NCI-H1092 treated with DMSO at 0.1 percent for 48 hours (cell line): Measurements from ENCODE around the gene SEC31B.

Source experiments
- DNase-seq: peaks from one replicate; lab custom pipeline; 2025; lab: John Stamatoyannopoulos, UW

Gene SEC31B, protein sequence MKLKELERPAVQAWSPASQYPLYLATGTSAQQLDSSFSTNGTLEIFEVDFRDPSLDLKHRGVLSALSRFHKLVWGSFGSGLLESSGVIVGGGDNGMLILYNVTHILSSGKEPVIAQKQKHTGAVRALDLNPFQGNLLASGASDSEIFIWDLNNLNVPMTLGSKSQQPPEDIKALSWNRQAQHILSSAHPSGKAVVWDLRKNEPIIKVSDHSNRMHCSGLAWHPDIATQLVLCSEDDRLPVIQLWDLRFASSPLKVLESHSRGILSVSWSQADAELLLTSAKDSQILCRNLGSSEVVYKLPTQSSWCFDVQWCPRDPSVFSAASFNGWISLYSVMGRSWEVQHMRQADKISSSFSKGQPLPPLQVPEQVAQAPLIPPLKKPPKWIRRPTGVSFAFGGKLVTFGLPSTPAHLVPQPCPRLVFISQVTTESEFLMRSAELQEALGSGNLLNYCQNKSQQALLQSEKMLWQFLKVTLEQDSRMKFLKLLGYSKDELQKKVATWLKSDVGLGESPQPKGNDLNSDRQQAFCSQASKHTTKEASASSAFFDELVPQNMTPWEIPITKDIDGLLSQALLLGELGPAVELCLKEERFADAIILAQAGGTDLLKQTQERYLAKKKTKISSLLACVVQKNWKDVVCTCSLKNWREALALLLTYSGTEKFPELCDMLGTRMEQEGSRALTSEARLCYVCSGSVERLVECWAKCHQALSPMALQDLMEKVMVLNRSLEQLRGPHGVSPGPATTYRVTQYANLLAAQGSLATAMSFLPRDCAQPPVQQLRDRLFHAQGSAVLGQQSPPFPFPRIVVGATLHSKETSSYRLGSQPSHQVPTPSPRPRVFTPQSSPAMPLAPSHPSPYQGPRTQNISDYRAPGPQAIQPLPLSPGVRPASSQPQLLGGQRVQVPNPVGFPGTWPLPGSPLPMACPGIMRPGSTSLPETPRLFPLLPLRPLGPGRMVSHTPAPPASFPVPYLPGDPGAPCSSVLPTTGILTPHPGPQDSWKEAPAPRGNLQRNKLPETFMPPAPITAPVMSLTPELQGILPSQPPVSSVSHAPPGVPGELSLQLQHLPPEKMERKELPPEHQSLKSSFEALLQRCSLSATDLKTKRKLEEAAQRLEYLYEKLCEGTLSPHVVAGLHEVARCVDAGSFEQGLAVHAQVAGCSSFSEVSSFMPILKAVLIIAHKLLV

DNA sequence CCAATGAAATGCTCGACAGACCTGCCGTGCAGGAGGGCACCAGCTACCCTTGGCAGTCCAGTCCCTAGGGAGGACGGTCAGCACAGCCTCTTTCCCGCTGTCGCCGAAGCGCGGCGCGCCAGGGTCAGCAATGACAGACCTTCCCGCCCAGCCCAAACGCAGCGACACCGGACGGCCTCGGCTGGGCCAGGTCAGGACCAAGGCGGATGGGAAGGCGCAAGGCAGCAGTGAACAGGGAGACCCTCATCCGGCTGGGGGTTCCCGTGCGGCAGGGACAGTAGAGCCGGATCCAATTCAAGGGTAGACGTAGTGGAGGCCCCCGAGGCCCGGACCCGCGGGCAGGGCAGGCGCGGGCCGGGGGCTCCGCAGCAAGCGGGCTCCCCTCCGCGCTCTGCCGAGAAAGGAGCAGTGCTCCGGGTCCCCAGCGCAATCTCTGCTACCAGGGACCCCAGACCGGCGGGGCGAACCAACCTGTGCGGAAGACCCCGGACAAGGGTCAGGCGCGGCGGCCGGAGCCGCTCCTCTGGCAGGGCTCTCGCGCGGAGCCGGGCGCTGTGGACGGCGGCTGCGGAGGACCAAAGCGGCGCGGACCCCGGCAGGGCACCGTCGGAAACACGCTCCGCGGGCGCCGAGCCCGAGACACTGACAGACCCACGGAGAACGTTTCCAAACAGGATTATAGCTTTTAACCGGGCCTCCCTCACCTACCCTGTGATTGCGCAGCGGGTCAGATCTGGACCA lies at the start of gene SEC31B:
TSS of gene SEC31B (minus strand) at position 551 of the 741 bp plus-strand sequence. CDS start 2,909 bp downstream, outside the sequence.
- no peak for DNase-seq

DNA sequence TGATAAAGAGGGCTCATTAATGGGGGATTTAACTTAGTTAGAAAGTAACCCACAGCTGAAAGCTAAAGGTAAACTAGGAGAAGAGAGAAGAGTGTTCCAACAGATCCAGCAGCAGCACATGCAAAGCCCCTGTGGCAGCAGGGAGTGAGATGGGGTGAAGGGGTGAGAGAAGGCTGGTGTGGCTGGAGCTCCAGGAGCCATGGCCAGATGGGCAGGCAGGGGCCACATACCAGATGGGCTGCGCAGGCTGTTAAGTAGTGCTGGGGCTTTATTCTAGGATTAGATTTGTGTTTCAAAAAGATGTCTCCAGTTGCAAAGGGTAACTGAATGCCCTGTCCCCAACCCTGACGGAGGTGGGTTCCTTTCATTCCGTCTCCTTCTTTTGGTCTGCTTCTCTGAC lies 49.3 kb upstream of the SEC31B start:
- DNase-seq: no peak

DNA sequence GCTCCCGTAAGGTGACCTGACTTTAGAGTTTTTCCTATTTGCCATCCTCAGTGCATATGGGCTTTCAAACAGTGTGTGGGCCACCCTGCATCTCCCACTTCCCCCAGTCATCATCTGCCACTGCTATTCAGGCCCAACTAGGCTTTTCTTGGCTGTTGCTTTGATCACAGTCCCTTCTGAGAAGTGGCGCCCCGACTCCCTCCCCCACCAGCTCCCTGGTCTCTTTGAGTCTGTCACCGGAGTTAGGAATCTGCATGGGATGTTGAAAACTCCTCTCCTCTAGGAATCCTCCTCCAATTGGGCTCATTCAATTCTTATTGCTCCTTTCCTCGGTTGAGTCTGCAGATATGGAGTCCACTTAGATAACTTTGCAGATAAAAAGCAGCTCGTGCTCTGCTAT lies 48.2 kb upstream of the SEC31B start:
- no peak for DNase-seq

DNA sequence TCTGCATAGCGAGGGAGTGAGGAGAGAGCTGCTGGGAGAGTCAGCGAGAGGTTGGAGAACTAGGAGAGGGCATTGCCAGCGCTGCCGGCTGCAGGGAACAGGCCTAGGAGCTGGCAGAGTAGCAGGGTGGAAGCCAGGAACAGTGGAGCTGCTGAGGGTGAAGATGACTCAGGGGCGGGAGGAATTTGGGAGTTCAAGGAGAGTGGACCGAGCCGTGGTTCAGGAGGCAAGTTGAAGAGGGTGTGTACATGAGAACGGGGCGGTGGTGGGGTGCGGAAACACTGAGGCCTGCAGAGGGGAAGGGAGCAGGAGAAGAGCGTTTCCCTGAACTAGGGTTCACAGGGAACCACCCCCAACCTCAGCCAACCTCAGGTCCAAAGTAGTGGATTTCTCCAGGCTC lies 47.6 kb upstream of the SEC31B start:
- no peak for DNase-seq

DNA sequence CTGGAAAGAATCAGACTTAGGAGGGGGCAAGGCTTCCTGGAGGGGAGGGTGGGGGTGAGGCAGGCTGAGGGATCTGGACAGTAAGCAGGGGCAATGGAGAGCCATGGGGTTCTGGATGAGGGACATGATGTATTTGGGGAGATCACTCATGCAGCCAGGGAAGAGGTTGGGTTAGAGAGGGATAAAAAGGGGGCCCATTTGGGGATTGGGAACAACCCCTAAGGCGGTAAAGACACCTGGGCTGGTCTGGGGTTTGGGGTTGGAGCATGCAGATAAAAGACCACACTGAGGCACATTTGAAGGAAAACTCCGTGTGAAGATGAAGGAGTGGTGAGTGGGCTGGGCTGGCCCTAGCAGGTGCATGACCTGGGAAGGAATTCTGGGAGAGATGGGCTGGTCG lies 46.9 kb upstream of the SEC31B start:
- DNase-seq: no peak

DNA sequence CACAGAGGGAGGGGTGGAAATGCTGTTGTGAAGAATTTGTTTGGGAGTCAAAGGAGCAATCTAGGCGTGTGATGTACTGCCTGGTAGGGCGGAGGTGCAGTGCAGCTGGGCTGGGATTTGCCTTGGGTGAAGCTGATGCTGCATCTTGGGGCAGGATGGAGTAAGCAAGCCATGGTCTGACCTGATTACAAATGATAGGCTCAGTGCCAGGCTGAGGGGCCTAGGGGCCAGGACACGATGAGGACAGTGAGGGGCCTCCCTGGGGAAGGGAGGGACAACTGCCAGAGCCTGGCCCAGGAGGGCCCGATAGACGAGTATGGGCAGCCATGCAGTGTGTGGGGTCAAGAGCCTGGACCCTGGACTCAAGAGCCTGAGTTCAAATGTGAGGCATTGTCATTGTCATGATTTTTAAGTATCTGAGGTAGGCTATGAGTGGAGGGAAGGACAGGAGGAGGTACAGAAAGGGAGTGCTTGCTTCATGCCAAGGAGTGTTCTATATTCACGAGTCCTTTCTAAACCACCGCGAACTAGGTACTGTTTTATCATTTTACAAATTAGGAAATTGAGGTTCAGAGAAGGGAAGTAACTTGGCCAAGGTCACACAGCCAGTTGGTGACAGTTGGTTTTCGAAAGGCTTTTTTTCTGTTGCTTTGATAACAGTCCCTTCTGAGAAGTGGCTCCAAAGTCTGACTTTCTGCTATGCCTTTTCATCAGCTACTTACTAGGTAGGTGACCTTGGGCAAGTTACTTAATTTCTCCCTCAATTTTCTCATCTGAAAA lies 45.7 kb upstream of the SEC31B start:
- no peak for DNase-seq

DNA sequence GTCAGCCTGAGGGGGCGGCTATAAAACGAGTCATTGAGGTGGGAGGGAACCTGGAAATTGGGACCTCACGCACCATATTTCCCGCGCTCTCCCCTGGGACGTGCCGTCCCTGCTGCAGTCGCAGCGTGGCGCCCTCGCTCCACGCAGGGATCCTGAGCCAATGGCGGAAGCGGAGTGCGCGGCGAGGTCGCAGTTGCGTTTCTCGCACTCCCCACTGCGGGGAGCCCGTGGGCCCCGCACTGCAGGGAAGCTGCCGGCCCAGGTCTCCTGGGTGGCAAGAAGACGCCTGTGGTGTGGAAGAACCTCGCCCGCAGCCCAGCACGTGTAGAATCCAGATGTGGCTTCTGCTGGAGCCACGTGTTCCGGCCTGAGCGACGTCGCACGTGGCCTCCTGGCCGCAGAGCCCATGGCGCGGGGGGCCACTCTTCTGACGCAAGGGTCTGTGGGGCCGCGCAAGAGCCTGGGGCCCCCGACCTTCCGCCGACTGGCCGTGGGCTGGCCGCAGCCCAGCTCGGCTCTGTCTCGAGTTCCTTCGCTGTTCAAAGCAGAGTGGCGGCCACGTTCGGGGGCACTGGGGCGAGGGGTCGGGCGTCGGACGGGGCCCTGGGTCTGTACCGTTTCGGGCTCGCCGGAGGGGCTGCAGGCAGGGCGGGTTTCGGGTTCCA lies 42.5 kb upstream of the SEC31B start:
- peak; percentile 40 for DNase-seq

DNA sequence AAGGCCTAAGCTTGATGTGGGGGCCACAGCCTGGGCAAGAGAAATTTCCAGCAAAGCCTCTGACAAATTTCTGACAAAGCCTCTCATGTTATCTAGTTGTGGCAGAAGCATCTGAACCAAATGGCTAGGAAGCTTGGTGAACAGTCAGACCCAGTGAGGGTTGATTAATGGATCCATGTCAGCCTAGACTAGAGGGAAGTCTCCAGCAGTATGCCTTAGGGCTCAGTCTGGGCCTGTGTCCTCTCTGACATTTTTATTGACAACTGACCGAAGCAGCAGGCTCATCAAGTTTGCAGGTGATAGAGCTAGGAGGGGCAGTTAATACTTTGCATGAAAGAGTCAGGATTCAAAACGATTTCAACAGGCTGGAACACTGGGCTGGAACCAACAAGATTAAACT lies 41.3 kb upstream of the SEC31B start:
- no peak for DNase-seq

DNA sequence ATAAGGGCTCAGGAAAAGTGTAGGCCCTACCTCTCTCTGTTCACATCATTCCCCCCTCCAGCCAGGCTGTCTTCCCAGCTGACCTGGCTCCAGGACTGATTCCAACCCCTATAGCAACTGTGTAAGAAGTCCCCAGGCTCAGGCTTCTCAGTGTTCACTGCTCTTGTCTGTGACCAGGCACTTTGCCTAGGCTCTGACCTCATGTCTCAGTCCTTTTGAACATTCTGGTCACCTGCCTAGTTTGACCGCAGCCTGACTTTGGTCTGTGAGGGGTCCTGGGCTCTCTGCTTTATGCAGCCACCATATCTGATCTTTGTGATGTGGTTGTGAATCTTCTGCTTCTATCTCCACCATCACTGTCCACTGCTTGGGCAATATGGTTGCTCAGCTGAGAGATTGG lies 40.6 kb upstream of the SEC31B start:
- no peak for DNase-seq

DNA sequence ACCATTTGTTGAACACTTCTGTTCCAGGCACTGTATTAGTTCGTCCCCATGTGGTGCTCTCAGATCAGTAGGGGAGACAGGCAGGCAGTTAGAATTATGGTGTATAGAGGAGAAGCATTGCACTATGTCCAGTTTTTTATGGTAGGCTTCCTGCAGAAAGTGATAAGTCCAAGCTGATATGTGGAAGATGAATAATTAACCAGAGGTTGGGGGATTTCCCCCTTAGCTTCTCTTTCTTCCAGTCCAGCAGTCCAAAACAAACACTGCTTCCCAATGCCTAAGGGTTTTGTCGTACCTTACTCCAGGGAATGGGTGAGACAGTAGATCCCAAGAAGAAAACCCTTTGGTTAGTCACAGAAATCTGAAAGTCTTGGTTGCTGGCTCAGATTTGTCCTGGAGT lies 35.2 kb upstream of the SEC31B start:
- no peak for DNase-seq

DNA sequence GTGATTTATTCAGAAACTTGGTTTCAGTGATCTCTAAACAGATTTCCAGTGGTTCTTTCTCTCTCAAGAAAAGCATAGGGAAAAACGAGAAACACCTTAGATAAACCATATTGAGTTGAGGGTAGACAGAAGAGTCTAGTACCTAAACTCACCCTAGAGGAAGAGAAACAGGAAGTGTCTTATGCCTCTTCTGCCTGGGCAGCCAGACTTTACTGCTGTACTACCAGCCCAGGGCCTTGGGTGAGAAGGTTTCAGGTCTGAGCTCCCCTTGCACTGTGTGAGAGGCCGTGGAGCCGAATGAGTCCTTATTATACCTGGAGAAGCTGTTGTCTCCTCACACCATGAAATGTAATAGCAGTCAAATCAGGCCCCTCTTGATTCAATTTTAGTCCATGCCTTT lies 34.3 kb upstream of the SEC31B start:
- DNase-seq: no peak

DNA sequence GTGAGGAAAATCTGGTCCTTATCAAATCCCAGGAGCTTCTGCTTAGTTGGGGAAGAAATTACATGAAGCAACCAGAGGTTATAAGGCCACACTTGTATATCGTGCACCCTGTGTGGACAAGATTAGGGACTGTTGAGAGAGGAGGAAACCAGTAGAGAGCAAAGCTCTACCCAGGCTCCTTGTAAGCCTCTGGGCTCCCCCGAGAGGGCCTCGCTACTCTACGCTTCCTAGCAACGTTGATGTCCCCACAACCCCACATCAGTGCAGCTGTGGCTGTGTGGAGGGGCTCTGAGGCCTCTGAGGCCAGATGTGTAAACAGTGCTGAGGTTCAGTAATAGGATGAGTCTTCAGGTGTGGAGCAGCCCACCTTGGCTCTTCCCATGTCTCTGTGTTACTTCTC lies 32.1 kb upstream of the SEC31B start:
- no peak for DNase-seq

DNA sequence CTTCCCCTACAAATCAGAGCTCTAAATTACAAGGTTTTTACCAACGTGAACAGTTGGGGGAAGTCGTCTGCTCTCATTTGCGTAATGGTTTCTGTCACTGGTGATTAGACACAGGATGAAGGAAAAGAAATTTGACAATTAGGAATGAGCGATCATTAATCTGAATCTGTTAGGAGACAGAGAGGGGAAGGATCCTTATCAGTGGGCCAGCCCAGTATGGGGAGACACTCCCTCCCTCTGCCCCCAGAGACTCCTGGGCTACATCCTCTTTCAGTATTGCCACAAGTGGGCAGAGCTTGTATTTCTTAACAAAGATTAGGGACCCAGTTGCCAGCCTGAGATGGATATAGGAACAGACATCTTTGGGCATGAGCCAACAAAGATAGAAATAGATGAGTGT lies 31.5 kb upstream of the SEC31B start:
- DNase-seq: no peak

DNA sequence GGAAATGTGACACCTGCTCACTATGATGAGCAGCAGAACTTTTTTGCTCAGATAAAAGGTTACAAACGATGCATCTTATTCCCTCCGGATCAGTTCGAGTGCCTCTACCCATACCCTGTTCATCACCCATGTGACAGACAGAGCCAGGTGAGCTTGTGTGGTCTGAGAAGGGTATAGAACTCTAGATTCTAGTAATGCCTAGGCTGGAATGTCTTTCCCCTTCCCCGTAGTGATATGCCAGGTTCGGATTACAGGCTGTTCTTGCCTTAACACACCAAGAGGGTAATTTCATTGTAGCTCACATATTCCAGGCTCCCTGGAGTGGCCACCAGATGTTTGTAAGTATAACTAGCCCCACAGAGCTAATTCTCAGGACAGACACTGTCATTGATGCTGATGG lies 25.3 kb upstream of the SEC31B start:
- no peak for DNase-seq

DNA sequence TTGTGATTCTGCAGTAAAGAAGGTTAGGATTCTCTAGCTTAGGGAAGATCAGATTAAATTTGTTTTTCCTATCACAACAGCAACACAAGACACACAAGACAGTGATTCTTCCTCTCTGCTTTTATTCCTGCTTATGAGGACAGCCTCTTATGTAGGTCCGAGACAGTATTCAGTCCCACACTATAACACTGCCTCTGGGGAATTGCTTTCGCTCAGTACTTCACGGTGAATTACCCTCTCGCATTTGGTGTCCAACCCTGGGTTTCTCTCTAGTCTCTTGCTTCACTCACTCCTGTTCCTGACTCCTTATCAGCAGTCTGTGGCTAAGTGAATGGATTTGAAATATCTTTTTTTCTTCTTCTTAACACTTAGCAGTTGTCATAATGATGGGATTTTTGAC lies 17.8 kb upstream of the SEC31B start:
- DNase-seq: no peak

DNA sequence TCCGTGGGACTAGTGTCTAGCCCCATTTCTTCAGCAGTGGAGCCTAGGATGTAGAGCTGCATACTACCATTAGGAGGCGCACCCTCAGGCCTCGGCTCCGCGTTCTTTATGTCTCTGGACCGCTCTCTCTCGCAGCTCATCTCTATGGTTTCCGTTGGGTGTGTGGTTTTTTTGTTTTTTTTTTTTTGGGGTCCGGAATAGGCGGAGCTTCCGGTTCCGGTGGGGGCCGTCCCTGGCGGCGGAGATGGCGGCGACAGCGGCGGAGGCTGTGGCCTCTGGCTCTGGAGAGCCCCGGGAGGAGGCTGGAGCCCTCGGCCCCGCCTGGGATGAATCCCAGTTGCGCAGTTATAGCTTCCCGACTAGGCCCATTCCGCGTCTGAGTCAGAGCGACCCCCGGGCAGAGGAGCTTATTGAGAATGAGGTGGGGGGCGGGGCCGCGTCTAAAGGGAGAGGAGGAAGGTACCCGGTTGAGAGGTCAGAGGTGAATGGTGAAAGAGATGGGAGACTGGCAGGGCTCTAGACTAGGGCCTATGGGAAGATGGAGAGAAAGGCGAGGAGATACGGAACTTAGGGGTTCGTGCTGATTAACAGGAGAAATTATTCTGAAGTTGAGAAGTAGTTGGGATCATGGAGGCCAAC lies 16.2 kb upstream of the SEC31B start, which contains the start of gene HIF1AN:
TSS of gene HIF1AN (plus strand) at position 229 of the 639 bp plus-strand sequence. CDS start at position 245, 16 bp downstream.
- DNase-seq: peak; percentile 93

DNA sequence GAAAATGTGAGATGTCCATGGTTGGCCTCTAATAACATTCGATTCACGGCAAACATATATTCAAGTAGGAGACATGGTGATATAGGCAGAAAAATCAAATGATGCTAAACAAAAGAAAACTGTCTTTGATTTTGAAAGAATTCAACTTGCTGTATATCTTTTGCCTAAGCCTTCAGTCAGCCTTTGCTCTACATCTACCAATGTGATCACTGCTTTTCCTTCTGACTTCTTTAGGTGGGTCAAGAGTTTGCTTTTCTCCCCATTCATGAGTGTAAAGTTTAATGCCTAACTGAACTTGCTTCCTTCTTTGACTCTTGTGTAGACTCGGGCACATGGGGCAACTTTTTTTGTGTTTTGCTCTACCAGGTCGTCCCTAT lies 15.7 kb upstream of the SEC31B start:
- DNase-seq: no peak

DNA sequence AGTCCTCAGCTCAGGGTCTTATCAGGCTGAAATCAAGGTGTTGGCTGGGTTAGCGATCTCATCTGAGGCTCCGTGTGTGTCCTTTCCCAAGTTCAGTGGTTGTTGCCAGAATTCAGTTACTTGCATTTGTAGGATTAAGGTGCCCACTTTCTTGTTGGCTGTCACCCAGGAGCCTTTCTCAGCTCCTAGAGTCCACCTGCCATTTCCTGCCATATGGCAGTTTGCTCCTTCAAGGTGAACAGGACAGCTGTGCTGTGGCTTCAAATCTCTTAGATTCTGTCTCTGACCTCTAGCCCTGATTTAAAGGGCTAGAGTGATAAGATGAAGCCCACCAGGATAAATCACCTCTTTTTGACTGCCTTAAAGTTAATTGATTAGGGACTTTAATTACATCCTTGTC lies 15.1 kb upstream of the SEC31B start:
- no peak for DNase-seq

DNA sequence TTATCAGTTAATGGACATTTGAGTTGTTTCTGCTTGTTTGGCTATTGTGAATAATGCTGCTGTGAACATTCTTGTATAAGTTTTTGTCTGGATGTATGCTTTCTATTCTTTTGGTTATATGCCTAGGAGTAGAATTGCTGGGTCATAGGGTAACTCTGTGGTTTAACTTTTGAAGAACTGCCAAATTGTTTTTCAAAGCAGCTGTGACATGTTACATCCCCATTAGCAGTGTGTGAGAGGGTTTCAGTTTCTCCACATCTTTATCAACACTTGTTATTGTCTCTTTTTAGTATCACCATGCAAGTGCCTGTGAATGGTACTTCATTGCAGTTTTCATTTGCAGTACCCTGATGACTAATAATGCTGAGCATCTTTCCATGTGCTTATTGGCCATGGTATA lies 12.1 kb upstream of the SEC31B start:
- no peak for DNase-seq
